RPMI8226 (cell line): ENCODE data around the gene RAET1L.
A peak's percentile ranks its signal among the peaks of the same experiment; 100 is the strongest.
"Not testable (repeated sequence)": the region's sequence is repeated elsewhere in the genome, so short reads cannot be mapped to it uniquely, and the experiment has no call there.

ENCODE experiments used
- DNase-seq: peaks from one replicate; pipeline ENCODE4 v3.0.0-alpha.2; 2015

Gene RAET1L

DNA sequence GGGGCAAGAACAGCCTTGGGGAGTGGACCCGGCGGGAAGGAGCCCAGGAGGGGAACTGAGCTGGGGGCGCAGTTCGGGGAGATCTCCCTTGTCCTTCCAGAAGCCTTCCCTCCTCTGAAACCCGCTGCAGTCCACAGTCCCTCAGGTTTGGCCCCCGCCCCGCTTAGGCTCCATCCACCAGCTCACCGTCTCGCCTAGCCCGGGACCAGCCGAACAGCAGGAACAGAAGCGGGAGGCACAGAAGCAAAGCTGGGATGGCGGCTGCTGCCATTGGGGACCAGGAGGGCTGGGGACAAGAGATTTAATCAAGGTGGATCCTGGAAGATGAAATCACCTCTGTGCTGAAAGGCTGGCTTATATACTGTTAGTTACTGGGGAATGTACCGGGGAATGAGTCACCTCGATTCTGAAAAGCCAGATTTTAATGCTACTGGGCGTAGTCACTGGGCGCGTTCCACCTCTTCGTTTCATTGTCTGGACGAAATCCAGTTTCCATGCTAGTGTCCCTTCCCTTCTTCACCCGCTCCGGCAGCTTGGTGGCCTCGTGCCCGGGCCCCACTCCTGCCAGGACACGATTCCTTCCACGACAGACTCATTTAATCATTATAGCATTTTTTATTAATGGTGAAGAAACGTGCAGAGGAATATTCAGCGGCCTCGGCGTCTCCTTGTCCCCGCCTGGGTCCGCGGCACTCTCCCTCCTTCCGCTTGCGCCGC lies at the start of gene RAET1L:
TSS of gene RAET1L (minus strand) at position 332 of the 717 bp plus-strand sequence. CDS start at position 271, 61 bp downstream.
- peak; percentile 9 for DNase-seq

DNA sequence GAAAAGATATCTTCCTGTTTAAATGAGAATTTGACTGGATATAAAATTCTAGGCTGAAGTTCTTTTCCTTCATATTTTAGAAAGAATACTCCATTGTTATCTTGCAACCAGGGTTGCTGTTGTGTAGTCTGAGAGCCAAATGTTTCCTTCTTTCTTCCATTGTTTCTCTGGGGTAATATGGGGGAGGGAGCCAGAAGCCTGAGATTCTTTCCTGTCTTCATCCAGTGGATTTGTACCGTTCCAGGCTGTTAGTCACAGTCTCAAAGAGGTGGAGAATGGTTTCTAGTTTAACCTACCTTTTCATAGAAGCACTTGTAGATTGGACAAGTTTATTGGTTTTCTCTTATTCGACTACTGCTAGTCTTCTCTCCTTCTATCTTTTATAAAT lies 49.7 kb upstream of the RAET1L start:
- no peak for DNase-seq

GRCh38 chr6:150074396-150075033 lies 49.2 kb upstream of the RAET1L start:
- not testable (repeated sequence) for DNase-seq

DNA sequence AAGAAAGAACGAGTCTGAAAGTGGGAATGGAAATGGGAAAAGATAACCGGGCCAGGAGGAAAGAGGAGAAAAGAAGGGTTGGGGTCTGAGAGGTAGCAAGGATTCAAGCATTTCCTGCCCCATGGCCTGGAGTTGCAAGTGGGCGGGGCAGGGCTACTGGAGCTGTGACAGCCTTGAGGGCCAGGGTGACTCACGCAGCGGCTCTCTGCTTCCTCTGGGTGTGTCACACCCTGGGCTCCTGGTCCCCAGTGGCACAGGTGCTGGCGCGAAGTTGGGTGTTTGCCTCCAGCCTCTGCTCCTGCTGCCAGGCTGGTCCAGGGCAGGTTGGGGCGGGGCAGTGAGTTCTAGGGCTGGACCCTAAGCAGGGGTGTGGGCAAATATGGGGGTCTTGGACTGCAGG lies 46.9 kb upstream of the RAET1L start:
- peak; percentile 81 for DNase-seq

DNA sequence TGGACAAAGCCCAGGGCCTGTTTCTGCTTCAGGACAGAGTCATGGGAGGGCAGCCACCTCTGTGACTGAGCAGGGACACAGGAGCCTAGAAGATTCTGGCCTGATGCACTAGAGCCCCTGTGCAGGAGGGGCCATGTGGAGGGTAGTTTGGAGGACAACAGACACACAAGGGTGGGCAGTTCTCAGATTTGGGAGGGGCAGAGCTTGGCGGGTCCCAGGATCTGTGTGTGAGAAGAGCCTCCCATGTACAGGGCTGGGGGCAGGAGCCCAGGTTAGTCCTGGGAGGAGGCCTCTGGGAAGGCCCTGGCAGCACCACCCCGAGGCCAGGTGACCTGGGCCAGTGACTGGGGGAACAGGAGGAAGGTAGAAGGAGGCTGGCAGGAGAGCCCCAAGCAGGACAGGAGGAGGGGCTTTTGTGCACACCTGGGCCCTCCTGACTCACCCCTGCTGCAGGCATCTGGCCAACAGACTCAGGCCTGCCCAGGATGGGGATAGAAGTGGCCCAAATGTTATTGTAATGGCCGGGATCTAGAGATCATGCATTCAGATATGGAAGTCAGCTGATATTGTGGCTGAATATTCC lies 45.0 kb upstream of the RAET1L start:
- peak; percentile 64 for DNase-seq

- no peak for DNase-seq
These were observed 44.4 kb upstream of the RAET1L start for GRCh38 chr6:150069706-150070105.

DNA sequence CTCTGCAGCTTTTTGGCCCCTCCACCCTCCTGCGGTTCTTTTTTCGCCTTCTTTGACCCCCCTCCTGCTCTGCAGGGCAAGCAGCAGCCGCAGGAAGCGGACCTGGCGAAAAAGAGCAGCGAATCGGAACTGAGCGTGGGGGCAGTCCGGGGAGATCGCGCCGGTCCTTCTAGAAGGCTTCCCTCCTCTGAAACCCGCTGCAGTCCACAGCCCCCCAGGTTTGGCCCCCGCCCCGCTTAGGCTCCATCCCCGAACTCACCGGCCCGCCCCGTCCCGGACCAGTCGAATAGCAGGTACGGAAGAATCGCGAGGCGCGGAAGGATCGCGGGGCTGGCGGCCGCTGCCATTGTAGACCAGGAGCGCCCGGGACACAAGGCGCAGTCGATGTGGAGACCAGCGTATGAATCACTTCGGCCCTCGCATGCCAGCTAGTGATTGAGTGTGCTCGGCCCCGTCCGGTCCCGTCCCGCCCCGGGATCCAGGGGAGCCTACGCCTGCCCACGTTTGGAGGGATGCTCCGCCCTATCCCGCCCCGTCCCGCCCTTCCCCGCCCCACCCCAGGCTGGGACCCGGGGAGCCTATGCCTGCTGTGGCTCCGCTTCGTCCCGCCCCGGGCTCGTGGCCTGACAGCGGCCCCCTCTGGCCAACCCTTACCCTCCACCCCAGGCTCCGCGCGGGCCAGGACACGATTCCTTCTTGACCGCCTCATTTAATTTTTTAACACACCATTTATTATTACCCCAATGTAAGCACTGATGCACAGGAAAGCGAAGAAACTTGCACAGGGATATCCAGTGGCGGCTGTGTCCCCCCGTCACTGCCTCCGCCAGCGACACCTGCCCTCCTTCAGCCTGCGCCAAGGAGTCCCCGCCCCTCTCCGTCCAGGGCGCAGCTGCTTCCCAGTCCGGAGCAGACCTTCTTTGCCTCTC lies 43.7 kb upstream of the RAET1L start, which contains the start of gene ULBP3:
TSS of gene ULBP3 (minus strand) at position 402 of the 929 bp plus-strand sequence. CDS start at position 347, 55 bp downstream.
- DNase-seq, result peak; percentile 84

GRCh38 chr6:150068151-150068550 lies 42.8 kb upstream of the RAET1L start:
- DNase-seq, result no peak

- DNase-seq, result no peak
These were observed 39.8 kb upstream of the RAET1L start for GRCh38 chr6:150065083-150065482.

GRCh38 chr6:150063640-150064039 lies 38.3 kb upstream of the RAET1L start:
- no peak for DNase-seq

DNA sequence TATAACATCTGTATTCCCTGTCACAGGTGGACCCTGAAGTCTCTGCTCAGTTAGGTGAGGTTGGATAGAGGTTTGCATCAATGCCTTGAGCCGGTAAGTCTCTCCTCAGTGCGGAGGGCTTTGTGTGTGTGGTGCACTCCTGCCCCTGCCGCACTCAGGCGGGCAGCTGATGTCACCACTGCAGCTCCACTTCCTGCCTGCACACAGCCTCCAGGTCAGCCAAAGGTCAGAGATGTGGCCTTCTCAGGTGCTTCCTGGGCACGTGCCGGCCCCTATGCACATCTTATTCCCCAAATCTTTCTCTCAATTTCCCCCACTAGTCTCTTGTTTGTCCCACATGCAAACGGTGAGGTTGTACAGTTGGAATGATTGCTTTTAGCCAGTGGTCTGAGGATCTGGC lies 34.6 kb upstream of the RAET1L start:
- peak; percentile 74 for DNase-seq

GRCh38 chr6:150058986-150059385 lies 33.7 kb upstream of the RAET1L start:
- no peak for DNase-seq

DNA sequence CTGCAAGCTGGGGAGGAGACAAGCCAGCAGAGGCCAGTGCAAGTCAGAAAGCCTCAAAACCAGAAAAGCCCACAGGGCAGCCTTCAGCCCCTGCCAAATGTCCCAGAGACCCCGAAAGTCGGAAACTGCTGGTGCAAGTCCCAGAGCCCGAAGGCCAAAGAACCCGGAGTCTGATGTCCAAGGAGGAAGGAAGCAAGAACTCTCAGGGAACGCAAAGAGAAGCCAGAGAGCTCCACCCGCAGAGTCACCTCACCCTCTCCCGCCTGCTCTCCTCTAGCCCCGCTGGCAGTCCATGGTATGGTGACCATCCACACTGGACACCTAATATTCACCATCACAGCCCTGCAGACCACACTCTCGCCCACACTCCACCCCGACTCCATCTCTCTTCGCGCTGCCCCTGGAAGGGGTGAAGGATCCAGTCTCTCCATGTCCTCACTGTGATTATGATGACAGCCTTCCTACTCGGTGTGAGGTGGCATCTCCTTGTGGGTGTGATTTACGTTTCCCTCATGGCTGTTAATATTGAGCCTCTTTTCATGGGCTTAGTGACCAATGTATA lies 33.0 kb upstream of the RAET1L start:
- no peak for DNase-seq

- DNase-seq, result no peak
These were observed 32.2 kb upstream of the RAET1L start for GRCh38 chr6:150057501-150057951.

DNA sequence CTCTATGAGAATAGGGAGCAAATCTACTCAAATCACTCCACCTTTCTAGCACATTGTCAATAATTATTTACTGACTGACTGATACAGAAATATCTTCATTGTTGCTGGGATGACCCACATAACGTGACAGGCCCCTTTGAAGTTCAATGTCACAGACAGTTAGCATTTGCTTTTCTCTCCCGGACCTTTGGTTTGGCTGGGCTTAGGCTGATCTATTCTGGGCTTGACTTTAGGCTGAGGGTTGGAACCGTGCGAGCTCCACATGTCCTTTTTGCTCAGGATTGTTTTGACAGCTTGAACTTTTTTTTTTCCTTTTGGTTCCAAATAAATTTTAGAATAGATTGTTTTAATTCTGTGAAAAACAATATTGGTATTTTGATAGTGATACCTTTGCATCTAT lies 31.6 kb upstream of the RAET1L start:
- no peak for DNase-seq

DNA sequence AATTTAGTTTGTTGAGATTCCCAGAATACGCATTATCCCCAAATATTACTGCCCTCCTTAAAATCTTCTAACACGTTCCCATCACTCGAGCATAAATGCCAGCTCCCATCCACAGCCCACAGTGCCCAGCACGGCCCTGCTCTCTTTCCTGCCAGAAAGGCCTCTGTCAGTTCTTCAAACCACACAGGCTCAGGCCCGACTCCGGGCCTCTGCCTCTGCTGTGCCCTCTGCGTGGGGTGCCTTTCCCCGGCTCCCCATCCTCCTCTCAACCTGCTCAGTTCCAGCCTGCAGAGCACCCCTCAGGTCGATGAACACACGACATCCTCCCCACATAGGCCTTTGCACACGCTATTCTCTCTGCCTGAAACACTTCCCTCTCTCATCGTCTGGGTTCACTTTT lies 30.8 kb upstream of the RAET1L start:
- no peak for DNase-seq

- no peak for DNase-seq
These were observed 29.8 kb upstream of the RAET1L start for GRCh38 chr6:150055131-150055530.

DNA sequence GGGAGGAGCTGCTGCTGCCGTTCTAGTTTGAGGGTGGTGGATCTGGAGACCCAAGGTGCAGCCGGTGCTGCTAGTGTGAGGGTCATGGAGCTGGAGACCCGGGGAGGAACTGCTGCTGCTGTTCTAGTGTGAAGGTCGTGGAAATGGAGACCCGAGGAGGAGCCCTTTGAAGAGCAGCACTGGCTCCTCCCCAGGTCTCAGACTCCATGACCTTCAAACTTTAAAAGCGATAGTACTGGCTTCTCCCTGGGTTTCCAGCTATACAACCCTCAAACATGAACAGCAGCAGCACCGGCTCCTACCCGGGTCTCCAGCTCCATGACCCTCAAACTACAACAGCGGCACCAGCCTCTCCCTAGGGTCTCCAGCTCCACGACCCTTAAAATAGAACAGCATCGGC lies 28.1 kb upstream of the RAET1L start:
- no peak for DNase-seq

DNA sequence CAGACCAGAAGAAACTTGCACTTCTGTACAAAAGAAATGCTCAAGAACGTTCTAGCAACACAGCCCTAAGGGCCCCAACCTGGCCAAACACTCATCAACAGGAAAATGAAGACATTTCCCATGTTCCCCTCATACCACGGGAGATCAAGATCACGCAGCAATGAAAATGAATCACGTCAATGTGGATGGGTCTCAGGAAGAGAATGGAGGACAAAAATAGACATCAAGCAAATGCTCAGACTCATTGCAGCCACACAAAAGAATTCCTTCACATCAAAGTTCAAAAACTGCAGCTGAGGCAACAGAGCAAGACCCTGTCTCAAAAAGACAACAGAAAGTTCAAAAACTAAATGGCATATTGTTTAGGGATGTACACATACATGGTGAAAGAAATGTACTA lies 25.5 kb upstream of the RAET1L start:
- DNase-seq, result no peak

GRCh38 chr6:150048099-150048498 lies 22.8 kb upstream of the RAET1L start:
- DNase-seq, result peak; percentile 35

GRCh38 chr6:150046943-150047342 lies 21.6 kb upstream of the RAET1L start:
- peak; percentile 9 for DNase-seq

GRCh38 chr6:150044621-150045145 lies 19.4 kb upstream of the RAET1L start:
- DNase-seq, result no peak
